Lower leg skin (tissue), 4 donors: ENCODE data around the gene CD300LD. TPM values are rescaled to one million over a fixed set of nuclear protein-coding genes. Genes with fewer than 3 reads are reported as not detected.

Experiments
- DNase-seq, 2 donors: peaks; one replicate each; pipeline ENCODE4 v3.0.0-alpha.2; 2019; ENCODE audit warnings: low spot score in 2 of 2
- H3K4me3 ChIP-seq: fragments of 200-600 bp; sonication (generic); 2 replicates; pipeline ENCODE4 v1.5.1; 2017; ENCODE audit warnings: mild to moderate bottlenecking, low read depth; ENCODE audit not compliant: poor library complexity, severe bottlenecking
- POLR2A ChIP-seq, 2 donors: fragments of 450-650 bp; IDR thresholded peaks; one replicate each; pipeline ENCODE4 v1.6.1; 2016 to 2017; ENCODE audit warnings: antibody characterized with exemption in 2 of 2, mild to moderate bottlenecking in 1 of 2, moderate library complexity in 1 of 2
- WGBS, 2 donors: methylation state at CpG; one replicate each; pipeline ENCODE4 v1.1.5; 2018; 5-methylcytosine and 5-hydroxymethylcytosine counted together
- intact Hi-C: fragments of 100-400 bp; cut with DNase I; formaldehyde crosslinking; loops from one replicate; pipeline ENCODE4 v1.15.0; 2023; ENCODE audit warnings: low total_unique reads
- total RNA-seq, 4 donors: library from RNA; depleted of rRNA; stranded (reverse); fragments of >200 nt; gene quantifications; one replicate each; pipeline ENCODE4 v1.1.0, GENCODE V29; 2016
- TF ChIP-seq, protein P1 (sequence below), 3 donors: fragments of 450-650 bp; IDR thresholded peaks; one replicate each; pipeline ENCODE4 v1.5.1; 2016; ENCODE audit warnings: antibody characterized with exemption in 3 of 3, mild to moderate bottlenecking in 3 of 3, moderate library complexity in 2 of 3

CD300LD gene
- total RNA-seq, 4 donors from 2014 or later: not detected

DNA sequence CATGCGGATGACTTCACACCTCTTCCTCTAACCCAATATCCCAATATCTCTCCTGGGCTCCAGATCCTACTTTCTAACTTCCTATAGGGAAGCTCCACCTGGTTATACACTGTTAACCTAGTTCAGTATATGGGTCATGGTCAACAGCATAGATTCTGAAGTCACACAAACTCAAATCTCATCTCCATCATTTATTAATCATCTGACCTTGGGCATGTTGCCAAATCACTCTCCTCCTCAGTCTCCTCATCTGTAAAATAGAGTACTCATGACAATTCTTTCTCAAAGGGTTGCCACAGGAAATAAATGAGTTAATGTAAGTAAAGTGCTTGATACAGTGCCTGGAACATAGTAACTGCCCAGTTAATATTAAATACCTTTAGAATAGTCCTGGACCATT, 32.0 kb upstream of the CD300LD start:
- intact Hi-C loops: no loop called here
- no peak for TF ChIP-seq POLR2A (IDR thresholded peaks at IDR 0.05)
- TF ChIP-seq, protein P1, sequence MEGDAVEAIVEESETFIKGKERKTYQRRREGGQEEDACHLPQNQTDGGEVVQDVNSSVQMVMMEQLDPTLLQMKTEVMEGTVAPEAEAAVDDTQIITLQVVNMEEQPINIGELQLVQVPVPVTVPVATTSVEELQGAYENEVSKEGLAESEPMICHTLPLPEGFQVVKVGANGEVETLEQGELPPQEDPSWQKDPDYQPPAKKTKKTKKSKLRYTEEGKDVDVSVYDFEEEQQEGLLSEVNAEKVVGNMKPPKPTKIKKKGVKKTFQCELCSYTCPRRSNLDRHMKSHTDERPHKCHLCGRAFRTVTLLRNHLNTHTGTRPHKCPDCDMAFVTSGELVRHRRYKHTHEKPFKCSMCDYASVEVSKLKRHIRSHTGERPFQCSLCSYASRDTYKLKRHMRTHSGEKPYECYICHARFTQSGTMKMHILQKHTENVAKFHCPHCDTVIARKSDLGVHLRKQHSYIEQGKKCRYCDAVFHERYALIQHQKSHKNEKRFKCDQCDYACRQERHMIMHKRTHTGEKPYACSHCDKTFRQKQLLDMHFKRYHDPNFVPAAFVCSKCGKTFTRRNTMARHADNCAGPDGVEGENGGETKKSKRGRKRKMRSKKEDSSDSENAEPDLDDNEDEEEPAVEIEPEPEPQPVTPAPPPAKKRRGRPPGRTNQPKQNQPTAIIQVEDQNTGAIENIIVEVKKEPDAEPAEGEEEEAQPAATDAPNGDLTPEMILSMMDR (IDR thresholded peaks at IDR 0.05): no peak
- WGBS, 2 donors: 89 to 100% methylated on average over 1 of the region's 1 CpG
- no peak overlapping the region for H3K4me3 ChIP-seq
- DNase-seq: no peak

DNA sequence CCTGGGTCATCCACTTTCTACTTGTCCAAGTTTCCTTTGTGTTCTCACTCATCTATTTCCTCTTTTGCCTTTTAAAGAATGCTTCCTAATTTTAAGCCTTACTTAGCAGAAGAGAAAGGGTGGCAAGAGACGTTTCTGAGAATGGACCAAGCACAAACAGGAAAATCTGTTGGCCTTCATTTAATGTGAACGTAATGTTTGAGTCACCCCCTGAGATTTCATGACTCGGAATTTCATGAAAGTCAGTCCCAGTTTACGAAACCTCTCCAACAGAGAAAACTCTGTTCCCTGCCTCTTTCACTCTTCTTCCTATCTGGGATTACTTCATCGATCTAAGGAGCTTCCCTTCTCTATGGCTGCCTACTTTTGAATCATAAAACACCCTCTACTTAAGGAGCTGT, 31.6 kb upstream of the CD300LD start, which contains the start of gene CD300E:
Gene CD300E, minus strand, starts transcription at position 46 of the 401 bp plus-strand sequence. CDS start 117 bp downstream, outside the sequence.
- intact Hi-C loops: no loop called here
- TF ChIP-seq POLR2A (IDR thresholded peaks at IDR 0.05): no peak
- TF ChIP-seq, protein P1 (IDR thresholded peaks at IDR 0.05): no peak
- 64 to 72% methylated on average over 5 of the region's 5 CpGs for WGBS, 2 donors

DNA sequence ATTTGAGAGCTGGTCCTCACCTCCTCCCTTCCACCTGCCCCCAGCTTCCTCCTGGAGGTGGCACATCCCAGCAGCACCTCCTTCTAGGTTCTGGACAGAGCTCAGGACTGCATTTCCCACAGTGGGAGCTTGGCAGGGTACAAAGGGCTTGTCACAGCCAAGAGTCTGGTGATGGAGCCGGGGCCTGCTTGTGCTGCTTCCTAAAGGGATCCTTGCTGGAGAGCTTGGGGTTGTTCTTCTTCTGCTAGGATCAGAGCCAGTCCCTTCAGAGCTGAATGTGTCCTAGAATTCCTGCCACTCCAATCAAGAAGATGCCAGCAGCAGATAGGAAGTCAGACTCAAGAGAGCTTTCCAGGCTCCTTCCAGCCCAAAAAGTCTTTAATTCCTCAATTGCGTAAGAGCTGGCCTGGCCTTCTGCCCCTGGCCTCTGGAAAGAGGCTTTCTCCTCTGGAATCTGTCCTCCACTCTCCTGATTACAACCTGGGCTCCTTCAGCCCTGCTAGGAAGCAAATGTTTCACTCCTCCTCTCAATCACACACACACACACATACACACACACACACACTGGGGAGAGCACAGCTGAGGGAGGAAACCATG, 27.1 kb upstream of the CD300LD start:
- no peak for DNase-seq
- 36 to 65% methylated on average over 2 of the region's 2 CpGs for WGBS, 2 donors
- TF ChIP-seq POLR2A (IDR thresholded peaks at IDR 0.05): no peak
- TF ChIP-seq, protein P1 (IDR thresholded peaks at IDR 0.05): no peak
- intact Hi-C loops: no loop called here
- no peak overlapping the region for H3K4me3 ChIP-seq

More for the DNA sequence above, 31.6 kb upstream of the CD300LD start, which contains the start of gene CD300E:
- DNase-seq: no peak
- no peak within 1 kb of the TSS for H3K4me3 ChIP-seq

DNA sequence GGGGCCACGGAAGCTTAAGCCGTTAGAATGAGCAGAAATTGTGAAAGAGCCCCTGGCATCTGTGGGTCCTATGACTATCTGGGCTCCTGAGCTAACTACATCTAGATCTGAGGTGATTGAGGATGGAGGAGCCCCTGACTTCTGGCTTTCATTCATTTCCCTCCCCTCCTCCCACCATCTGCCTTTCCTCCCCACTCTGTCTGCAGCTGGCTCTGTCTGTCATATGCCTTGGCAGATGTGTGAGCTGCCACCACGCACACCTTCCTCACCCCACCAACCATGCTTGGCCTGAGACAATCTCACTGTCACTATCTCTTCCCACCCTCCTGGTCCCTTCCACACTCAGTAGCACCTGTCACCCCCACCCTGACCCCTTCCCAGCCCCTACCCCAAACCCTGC, 26.4 kb upstream of the CD300LD start:
- WGBS, 2 donors: 56 to 64% methylated on average over 3 of the region's 3 CpGs
- no peak overlapping the region for H3K4me3 ChIP-seq
- TF ChIP-seq, protein P1 (IDR thresholded peaks at IDR 0.05): no peak
- no peak for TF ChIP-seq POLR2A (IDR thresholded peaks at IDR 0.05)
- intact Hi-C loops: no loop called here
- no peak for DNase-seq

DNA sequence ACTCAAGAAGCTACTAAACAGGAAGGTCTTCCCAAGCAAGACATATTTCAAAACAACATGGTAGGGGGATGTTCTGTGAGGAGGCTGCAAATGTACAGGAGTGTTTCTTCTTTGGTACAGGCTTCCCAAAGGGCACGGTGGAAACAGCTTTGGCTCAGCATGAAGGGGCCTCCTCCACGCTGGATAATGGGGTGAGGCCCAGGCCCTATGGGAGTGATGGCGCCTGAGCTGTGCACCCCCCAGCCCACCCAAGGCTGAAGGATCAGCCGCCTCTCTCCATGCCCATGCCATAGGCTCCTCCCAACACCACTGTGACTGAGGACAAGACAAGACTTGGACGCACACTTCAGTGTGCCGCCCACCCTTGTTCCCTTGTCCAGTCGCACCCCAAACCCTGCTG, 24.6 kb upstream of the CD300LD start:
- DNase-seq: no peak
- TF ChIP-seq, protein P1 (IDR thresholded peaks at IDR 0.05): no peak
- TF ChIP-seq POLR2A (IDR thresholded peaks at IDR 0.05): no peak
- WGBS, 2 donors: 90 to 93% methylated on average over 7 of the region's 7 CpGs
- intact Hi-C loops: no loop called here
- no peak overlapping the region for H3K4me3 ChIP-seq

DNA sequence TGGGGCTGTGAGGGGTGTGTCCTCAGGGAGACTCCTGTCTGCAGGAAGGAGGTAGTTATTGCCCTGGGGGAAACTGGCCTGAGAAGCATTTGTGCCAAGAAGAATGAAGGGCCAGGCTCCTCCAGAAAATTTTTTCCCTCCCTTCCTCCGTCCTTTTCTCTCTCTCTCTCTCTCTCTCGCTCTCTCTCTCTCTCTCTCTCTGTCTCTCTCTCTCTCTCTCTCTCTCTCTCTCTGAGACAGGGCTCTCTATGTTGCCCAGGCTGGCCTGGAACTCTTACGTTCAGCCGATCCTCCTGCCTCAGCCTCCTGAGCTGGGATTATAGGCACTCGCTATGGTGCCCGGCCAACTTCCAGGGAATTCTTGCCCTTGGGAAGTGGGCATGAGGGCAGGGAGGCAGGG, 20.0 kb upstream of the CD300LD start:
- no peak for TF ChIP-seq POLR2A (IDR thresholded peaks at IDR 0.05)
- TF ChIP-seq, protein P1 (IDR thresholded peaks at IDR 0.05): no peak
- DNase-seq: no peak
- no peak overlapping the region for H3K4me3 ChIP-seq
- intact Hi-C loops: no loop called here
- 86% methylated on average over 6 of the region's 6 CpGs for WGBS, 2 donors
